AG10803 (cell line): ENCODE results near the gene LYRM1.
"Not testable (repeated sequence)": the region's sequence is repeated elsewhere in the genome, so short reads cannot be mapped to it uniquely, and the experiment has no call there.

Experiments used
- DNase-seq: peaks from one replicate; pipeline ENCODE4 v3.0.0; 2010; ENCODE audit warnings: low read depth
- H3K4me3 ChIP-seq: 2 replicates; pipeline ENCODE4 v1.5.1; 2011; ENCODE audit warnings: mild to moderate bottlenecking, low read length, control low read depth
- CTCF ChIP-seq: conservative IDR thresholded peaks from 2 replicates; pipeline ENCODE4 v1.5.1; 2011; ENCODE audit warnings: mild to moderate bottlenecking, low read length, control low read depth, inconsistent platforms

The LYRM1 gene

GRCh38 chr16:20857281-20857680 lies 43.3 kb upstream of the LYRM1 start:
- no peak for TF ChIP-seq CTCF
- no peak for DNase-seq
- H3K4me3 ChIP-seq, result no peak overlapping the region

GRCh38 chr16:20859229-20859628 lies 41.3 kb upstream of the LYRM1 start:
- H3K4me3 ChIP-seq, result no peak overlapping the region
- TF ChIP-seq CTCF, result no peak
- no peak for DNase-seq

GRCh38 chr16:20859699-20860098 lies 40.9 kb upstream of the LYRM1 start:
- no peak for TF ChIP-seq CTCF
- no peak overlapping the region for H3K4me3 ChIP-seq
- DNase-seq, result no peak

GRCh38 chr16:20860361-20860760 lies 40.2 kb upstream of the LYRM1 start:
- no peak for DNase-seq
- no peak overlapping the region for H3K4me3 ChIP-seq
- TF ChIP-seq CTCF, result no peak

- DNase-seq, H3K4me3 ChIP-seq: not testable (repeated sequence)
Observed at GRCh38 chr16:20860995-20861394, 39.6 kb upstream of the LYRM1 start.

GRCh38 chr16:20862162-20862960 lies 38.2 kb upstream of the LYRM1 start:
- no peak for DNase-seq
- no peak overlapping the region for H3K4me3 ChIP-seq
- TF ChIP-seq CTCF, result no peak

- H3K4me3 ChIP-seq, DNase-seq: not testable (repeated sequence)
Observed at GRCh38 chr16:20864376-20864775, 36.2 kb upstream of the LYRM1 start.

- TF ChIP-seq CTCF, result no peak
- H3K4me3 ChIP-seq, result no peak overlapping the region
- DNase-seq, result peak; percentile 68
Observed at GRCh38 chr16:20865420-20866131, 35.0 kb upstream of the LYRM1 start.
